HT1080 (cell line): ENCODE results near the gene CNDP2. TPM values are rescaled to one million over a fixed set of nuclear protein-coding genes. Genes with fewer than 3 reads are reported as not detected.
"Not testable (repeated sequence)": the region's sequence is repeated elsewhere in the genome, so short reads cannot be mapped to it uniquely, and the experiment has no call there.

Source experiments
- DNase-seq: peaks from one replicate; pipeline ENCODE4 v3.0.0-alpha.2; 2015; ENCODE audit warnings: low read depth
- total RNA-seq: library from RNA; depleted of rRNA; stranded (reverse); fragments of >200 nt; shearing (Covaris generic); gene quantifications from 2 replicates; pipeline ENCODE4 v1.2.3, GENCODE V29; 2014

Gene CNDP2
- total RNA-seq, 1 experiment from 2014 or later = 86.6 TPM

DNA sequence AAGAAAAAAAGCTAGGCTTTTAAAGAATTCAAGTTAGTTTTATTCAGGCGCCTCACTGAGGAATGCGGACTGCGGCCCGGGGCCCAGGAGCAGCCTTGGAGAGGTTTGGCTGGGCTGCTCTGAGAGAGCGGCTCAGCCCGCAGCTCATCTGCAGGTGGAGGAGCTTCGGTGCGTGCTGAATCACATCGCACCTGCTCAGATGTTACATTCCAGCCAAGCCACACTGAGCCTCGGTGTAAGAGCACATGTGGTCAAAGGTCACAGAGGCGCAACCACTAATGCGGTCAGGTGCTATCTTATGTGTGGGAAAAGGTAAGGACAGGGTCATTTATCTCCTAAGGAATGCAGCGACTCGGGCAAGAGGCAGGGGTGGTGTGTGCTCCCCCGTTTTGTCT, 21.1 kb downstream of the CNDP2 start:
- DNase-seq = no peak

DNA sequence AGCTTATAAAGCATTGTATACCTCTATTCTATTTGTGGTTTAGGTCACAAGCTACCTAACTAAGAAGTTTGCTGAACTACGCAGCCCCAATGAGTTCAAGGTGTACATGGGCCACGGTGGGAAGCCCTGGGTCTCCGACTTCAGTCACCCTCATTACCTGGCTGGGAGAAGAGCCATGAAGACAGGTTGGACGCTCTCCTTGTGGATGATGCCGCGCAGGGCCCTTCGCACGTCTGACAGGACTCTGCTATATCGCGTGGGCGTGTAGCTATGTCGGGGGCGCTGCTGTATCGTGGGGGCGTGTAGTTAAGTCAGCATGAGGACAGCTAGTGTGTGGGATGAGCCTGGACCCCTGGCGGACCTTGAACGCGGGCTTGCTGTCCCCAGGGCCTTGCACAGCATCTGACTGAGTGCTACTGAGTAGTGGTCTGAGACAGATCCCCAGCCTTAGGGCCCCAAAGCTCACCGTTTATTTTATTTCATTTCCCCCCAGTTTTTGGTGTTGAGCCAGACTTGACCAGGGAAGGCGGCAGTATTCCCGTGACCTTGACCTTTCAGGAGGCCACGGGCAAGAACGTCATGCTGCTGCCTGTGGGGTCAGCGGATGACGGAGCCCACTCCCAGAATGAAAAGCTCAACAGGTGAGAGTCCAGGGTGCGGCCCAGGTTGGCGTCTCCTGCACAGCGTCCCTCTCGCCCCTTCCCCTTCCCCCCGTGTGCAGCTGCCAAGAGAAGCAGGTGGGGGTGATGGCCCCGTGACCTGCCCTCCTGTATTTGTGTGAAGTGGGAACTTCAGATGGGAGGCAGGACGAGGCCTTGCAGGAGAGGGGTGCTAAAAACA, 22.5 kb downstream of the CNDP2 start:
- no peak for DNase-seq

DNA sequence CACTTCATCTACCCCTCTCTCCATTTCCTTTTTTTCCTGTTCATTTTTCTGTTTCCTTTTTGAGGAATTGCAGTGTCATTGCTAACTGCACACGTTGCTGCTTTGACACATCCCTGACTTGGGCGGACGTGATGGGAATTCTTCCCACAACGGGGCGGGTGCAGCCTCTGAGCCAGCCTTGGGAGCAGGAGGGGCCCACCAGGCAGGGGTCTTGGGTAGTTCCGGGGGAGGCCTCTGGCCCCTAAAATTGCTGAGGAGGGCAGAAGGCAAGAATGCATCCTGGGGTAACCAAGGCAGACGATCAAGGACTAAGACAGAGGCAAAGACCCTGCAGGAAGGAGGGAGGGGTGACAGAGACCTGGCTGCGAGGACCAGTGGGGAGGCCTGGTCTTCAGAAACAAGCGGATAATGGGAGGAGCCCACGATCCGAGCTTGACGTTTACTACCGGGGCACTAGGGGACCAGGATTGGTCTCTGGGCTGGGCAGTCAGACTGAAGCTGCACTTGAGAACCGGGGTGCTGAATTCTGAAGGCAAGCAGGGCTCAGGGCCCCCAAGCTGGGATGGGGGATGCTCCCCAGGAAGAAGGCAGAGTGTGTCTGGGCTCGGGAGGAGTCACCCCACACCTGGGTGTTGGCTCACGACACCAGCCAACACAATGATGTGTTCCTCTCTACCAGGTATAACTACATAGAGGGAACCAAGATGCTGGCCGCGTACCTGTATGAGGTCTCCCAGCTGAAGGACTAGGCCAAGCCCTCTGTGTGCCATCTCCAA, 23.3 kb downstream of the CNDP2 start:
- DNase-seq = no peak

DNA sequence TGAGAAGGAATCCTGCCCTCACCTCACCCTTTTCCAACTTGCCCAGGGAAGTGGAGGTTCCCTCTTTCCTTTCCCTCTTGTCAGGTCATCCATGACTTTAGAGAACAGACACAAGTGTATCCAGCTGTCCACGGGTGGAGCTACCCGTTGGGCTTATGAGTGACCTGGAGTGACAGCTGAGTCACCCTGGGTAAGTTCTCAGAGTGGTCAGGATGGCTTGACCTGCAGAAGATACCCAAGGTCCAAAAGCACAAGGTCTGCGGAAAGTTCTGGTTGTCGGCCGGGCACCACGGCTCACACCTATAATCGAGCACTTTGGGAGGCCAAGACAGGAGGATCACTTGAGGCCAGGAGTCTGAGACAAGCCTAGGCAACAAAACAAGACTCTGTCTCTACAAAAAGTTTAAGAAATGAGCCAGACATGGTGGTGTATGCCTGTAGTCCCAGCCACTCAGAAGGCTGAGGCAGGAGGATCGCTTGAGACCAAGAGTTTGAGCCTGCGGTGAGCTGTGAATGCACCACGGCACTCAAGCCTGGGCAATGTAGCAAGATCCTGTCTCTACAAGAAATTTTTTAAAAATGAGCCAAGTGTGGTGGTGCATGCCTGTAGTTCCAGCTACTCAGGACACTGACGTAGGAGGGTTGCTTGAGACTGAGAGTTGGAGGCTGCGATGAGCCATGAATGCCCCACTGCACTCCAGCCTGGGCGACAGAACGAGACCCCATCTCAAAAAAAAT, 24.1 kb downstream of the CNDP2 start:
- no peak for DNase-seq

GRCh38 chr18:74521068-74521725, 25.0 kb downstream of the CNDP2 start:
- DNase-seq = no peak

GRCh38 chr18:74522635-74523548, 26.7 kb downstream of the CNDP2 start:
- no peak for DNase-seq

- DNase-seq = no peak
Measured at GRCh38 chr18:74524097-74524496, 27.9 kb downstream of the CNDP2 start.

DNA sequence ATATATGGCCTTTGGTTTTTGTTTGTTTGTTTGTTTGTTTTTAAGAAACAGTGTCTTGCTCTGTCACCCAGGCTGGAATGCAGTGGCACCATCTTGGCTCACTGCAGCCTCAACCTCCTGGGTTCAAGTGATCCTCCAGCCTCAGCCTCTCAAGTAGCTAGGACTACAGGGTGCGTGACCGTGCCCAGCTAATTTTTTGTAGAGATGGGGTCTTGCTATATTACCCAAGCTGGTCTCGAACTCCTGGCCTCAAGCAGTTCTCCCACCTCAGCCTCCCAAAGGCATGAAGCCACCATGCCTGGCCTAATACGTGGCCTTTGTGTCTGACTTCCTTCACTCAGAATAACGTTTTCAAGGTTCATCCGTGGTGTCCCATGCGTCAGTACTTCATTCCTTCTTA, 28.8 kb downstream of the CNDP2 start:
- DNase-seq = not testable (repeated sequence)

- DNase-seq = no peak
Measured at GRCh38 chr18:74525741-74526140, 29.6 kb downstream of the CNDP2 start.

- DNase-seq = no peak
Measured at GRCh38 chr18:74526488-74526887, 30.3 kb downstream of the CNDP2 start.

GRCh38 chr18:74528478-74528877, 32.3 kb downstream of the CNDP2 start:
- DNase-seq = no peak

GRCh38 chr18:74528913-74529312, 32.8 kb downstream of the CNDP2 start:
- DNase-seq = no peak

GRCh38 chr18:74529378-74529777, 33.2 kb downstream of the CNDP2 start:
- no peak for DNase-seq

DNA sequence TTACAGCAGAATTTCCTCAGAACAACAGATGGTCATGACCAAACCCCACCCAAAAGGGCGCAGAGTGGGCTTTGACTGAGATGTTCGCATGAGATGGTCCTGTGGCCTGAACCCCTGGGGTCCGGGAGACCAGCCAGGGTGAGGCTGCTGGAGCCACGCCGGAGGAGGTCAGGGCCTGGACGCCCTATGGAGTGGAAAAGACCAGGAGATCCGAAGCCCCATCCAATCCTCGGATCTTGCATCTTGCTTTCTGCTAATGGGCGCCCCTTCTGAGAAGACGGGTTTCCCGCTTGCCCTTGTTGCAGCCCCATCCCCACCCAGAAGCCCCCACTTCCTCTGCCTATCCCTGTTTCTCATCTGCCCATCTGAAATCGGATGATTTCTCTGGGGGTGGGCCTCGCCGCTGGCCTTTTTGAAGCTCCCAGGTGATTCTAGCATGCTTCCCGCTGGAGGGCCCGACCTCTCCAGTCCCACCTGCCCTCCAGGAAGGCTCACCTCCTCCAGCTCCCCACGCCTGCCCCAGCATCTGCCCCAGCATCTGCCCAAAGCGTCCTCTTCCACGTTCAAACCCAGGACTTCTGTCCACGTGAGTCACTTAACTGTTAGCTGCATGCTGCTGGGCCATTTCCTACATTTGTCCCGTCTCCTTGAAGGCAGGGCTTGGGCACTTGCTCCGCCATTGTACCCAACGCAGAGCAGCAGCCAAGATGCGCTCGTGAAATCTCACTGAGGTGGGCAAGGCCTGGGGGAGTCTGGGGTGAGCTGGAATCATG, 33.8 kb downstream of the CNDP2 start:
- no peak for DNase-seq

DNA sequence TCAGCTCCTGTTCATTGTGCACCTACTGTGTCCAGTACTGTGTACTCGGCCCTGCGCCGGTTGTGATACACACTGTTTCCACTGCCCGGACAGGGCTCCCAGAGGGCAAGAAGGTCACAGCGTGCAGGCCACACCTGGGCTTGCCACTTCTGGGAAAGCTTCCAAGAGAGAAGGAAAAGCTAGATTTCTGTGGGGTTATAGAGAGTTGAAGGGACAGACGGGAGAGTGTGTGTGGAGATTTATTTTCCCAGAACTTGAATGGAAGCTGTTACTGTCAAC, 34.4 kb downstream of the CNDP2 start:
- no peak for DNase-seq

GRCh38 chr18:74531043-74531442, 34.9 kb downstream of the CNDP2 start:
- no peak for DNase-seq

- no peak for DNase-seq
Measured at GRCh38 chr18:74532511-74533025, 36.4 kb downstream of the CNDP2 start.

- no peak for DNase-seq
Measured at GRCh38 chr18:74533666-74534065, 37.5 kb downstream of the CNDP2 start.

DNA sequence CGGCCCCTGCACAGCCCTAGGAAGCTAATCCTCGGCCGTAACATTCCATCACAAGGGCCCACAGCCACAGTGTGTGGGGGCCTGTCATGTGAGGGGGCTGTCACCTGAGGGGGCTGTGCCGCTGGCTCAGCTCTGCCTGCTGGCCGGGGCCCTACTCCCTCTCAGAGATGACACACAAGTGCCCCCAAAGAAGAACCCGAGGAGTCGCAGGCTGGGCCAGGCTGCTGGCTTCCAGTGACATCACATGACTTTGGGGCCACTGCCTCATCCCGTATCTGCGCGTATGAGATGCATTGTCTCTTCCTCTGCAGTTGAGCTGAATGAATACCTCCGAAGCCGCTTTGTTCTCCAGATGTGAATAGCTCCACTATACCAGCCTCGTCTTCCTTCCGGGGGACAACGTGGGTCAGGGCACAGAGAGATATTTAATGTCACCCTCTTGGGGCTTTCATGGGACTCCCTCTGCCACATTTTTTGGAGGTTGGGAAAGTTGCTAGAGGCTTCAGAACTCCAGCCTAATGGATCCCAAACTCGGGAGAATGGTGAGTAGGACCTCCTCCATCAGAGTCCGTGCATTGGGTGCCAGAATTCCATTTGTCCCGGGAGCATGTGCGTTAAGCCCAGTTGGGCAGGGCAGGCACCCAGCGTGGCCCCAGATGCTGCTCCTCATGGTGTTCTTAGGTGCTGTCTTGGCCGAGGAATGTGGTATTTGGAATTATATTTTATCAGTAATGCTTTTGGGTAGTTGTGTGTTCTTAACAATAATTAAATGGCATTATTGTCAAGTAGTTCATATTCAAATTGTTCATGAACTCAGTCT, 38.2 kb downstream of the CNDP2 start, which contains the start of gene CNDP1:
TSS of gene CNDP1 (plus strand) at position 351 of the 820 bp plus-strand sequence. CDS start at position 519, 168 bp downstream.
- DNase-seq = no peak
